ENCODE results near the gene PSENEN. TPM values are rescaled to one million over a fixed set of nuclear protein-coding genes. Genes with fewer than 3 reads are reported as not detected.
"Not testable (repeated sequence)": the region's sequence is repeated elsewhere in the genome, so short reads cannot be mapped to it uniquely, and the experiment has no call there.

PSENEN gene
- total RNA-seq, 1 experiment from 2014 or later: 186 TPM

- in situ Hi-C loops (cut with HindIII; ENCODE audit: low pct_unique_long_range_greater_than_20kb, low sequenced_read_pairs): no loop called here
- DNase-seq (ENCODE audit: low read depth): no peak
Observed at GRCh38 chr19:35792312-35792711, 46.9 kb downstream of the PSENEN start.

DNA sequence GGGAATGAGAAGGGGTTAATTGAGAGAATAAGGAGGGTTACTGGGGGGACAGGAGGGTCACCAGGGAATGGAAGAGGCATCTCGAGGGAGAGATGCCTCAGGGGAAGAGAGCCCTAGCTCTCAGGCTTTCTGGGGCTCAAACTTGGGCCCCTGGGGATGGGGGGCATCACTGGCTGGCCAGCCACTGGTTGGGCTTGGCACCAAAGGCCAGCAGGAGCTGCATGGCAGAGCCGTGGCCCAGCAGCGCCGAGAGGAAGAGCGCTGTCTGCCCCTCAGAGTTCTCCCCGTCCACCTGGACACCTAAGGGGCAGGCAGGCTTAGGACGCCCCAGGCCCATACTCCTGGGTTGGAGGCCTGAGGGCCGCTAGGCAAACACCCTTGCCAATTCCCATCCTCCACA, 47.4 kb downstream of the PSENEN start:
- no peak for DNase-seq (ENCODE audit: low read depth)
- in situ Hi-C loops (cut with HindIII; ENCODE audit: low pct_unique_long_range_greater_than_20kb, low sequenced_read_pairs): no loop called here

GRCh38 chr19:35793381-35794165, 48.1 kb downstream of the PSENEN start:
- DNase-seq (ENCODE audit: low read depth): no peak
- in situ Hi-C loops (cut with HindIII; ENCODE audit: low pct_unique_long_range_greater_than_20kb, low sequenced_read_pairs): no loop called here

- DNase-seq (ENCODE audit: low read depth); in situ Hi-C loops (cut with HindIII; ENCODE audit: low pct_unique_long_range_greater_than_20kb, low sequenced_read_pairs): not testable (repeated sequence)
Observed at GRCh38 chr19:35795564-35795963, 50.1 kb downstream of the PSENEN start.

Other genes starting within 250 kb of the PSENEN start
- gene DMKN, start 232.0 kb upstream of the PSENEN start, total RNA-seq (2014; rRNA removed; shearing (Covaris generic); ENCODE audit: low replicate concordance): not detected in 2 replicates
- gene SBSN, start 217.3 kb upstream of the PSENEN start, total RNA-seq (2014; rRNA removed; shearing (Covaris generic); ENCODE audit: low replicate concordance): not detected in 2 replicates
- gene GAPDHS, start 212.2 kb upstream of the PSENEN start, total RNA-seq (2014; rRNA removed; shearing (Covaris generic); ENCODE audit: low replicate concordance): not detected in 2 replicates
- gene TMEM147, start 200.0 kb upstream of the PSENEN start, total RNA-seq (2014; rRNA removed; shearing (Covaris generic); ENCODE audit: low replicate concordance): 218 and 221 TPM in 2 replicates
- gene ATP4A, start 182.0 kb upstream of the PSENEN start, total RNA-seq (2014; rRNA removed; shearing (Covaris generic); ENCODE audit: low replicate concordance): not detected in 2 replicates
- not detected in 2 replicates for gene PMIS2, start 159.5 kb upstream of the PSENEN start, total RNA-seq (2014; rRNA removed; shearing (Covaris generic); ENCODE audit: low replicate concordance)
- 28.8 and 34.4 TPM in 2 replicates for gene HAUS5, start 132.9 kb upstream of the PSENEN start, total RNA-seq (2014; rRNA removed; shearing (Covaris generic); ENCODE audit: low replicate concordance)
- gene RBM42, start 116.6 kb upstream of the PSENEN start, total RNA-seq (2014; rRNA removed; shearing (Covaris generic); ENCODE audit: low replicate concordance): 171 and 180 TPM in 2 replicates
- 0.64 TPM in 1 of 2 replicates, not detected in the other for gene ETV2, start 103.9 kb upstream of the PSENEN start, total RNA-seq (2014; rRNA removed; shearing (Covaris generic); ENCODE audit: low replicate concordance)
- gene COX6B1, start 97.3 kb upstream of the PSENEN start, total RNA-seq (2014; rRNA removed; shearing (Covaris generic); ENCODE audit: low replicate concordance): 438 and 558 TPM in 2 replicates
- gene UPK1A, start 79.1 kb upstream of the PSENEN start, total RNA-seq (2014; rRNA removed; shearing (Covaris generic); ENCODE audit: low replicate concordance): not detected in 2 replicates
- gene ZBTB32, start 41.1 kb upstream of the PSENEN start, total RNA-seq (2014; rRNA removed; shearing (Covaris generic); ENCODE audit: low replicate concordance): not detected in 2 replicates
- 2.8 and 12.9 TPM in 2 replicates for gene KMT2B, start 27.6 kb upstream of the PSENEN start, total RNA-seq (2014; rRNA removed; shearing (Covaris generic); ENCODE audit: low replicate concordance)
- gene IGFLR1, start 3.2 kb upstream of the PSENEN start, total RNA-seq (2014; rRNA removed; shearing (Covaris generic); ENCODE audit: low replicate concordance): 10.1 and 18.1 TPM in 2 replicates
- 7.1 and 14.1 TPM in 2 replicates for gene U2AF1L4, start 233 bp upstream of the PSENEN start, total RNA-seq (2014; rRNA removed; shearing (Covaris generic); ENCODE audit: low replicate concordance)
- gene LIN37, start 2.9 kb downstream of the PSENEN start, total RNA-seq (2014; rRNA removed; shearing (Covaris generic); ENCODE audit: low replicate concordance): 7.4 and 15.5 TPM in 2 replicates
- gene HSPB6, start 11.4 kb downstream of the PSENEN start, total RNA-seq (2014; rRNA removed; shearing (Covaris generic); ENCODE audit: low replicate concordance): not detected in 2 replicates
- 8.0 and 9.8 TPM in 2 replicates for gene PROSER3, start 12.5 kb downstream of the PSENEN start, total RNA-seq (2014; rRNA removed; shearing (Covaris generic); ENCODE audit: low replicate concordance)
- gene ARHGAP33, start 29.9 kb downstream of the PSENEN start, total RNA-seq (2014; rRNA removed; shearing (Covaris generic); ENCODE audit: low replicate concordance): 2.2 and 3.5 TPM in 2 replicates
- 0.17 TPM in 1 of 2 replicates, not detected in the other for gene PRODH2, start 67.2 kb downstream of the PSENEN start, total RNA-seq (2014; rRNA removed; shearing (Covaris generic); ENCODE audit: low replicate concordance)
- gene NPHS1, start 106.9 kb downstream of the PSENEN start, total RNA-seq (2014; rRNA removed; shearing (Covaris generic); ENCODE audit: low replicate concordance): 0.41 and 0.88 TPM in 2 replicates
- gene KIRREL2, start 111.3 kb downstream of the PSENEN start, total RNA-seq (2014; rRNA removed; shearing (Covaris generic); ENCODE audit: low replicate concordance): not detected in 2 replicates
- 53.9 and 58.7 TPM in 2 replicates for gene APLP1, start 122.9 kb downstream of the PSENEN start, total RNA-seq (2014; rRNA removed; shearing (Covaris generic); ENCODE audit: low replicate concordance)
- 4.8 and 5.8 TPM in 2 replicates for gene NFKBID, start 154.9 kb downstream of the PSENEN start, total RNA-seq (2014; rRNA removed; shearing (Covaris generic); ENCODE audit: low replicate concordance)
- 0.88 TPM in 1 of 2 replicates, not detected in the other for gene HCST, start 156.9 kb downstream of the PSENEN start, total RNA-seq (2014; rRNA removed; shearing (Covaris generic); ENCODE audit: low replicate concordance)
- gene TYROBP, start 162.6 kb downstream of the PSENEN start, total RNA-seq (2014; rRNA removed; shearing (Covaris generic); ENCODE audit: low replicate concordance): not detected in 2 replicates
- 4.4 and 9.7 TPM in 2 replicates for gene LRFN3, start 190.7 kb downstream of the PSENEN start, total RNA-seq (2014; rRNA removed; shearing (Covaris generic); ENCODE audit: low replicate concordance)
- 54.3 and 64.8 TPM in 2 replicates for gene SDHAF1, start 249.5 kb downstream of the PSENEN start, total RNA-seq (2014; rRNA removed; shearing (Covaris generic); ENCODE audit: low replicate concordance)

Measured in Caki2 (cell line).